ENCODE measurements around the gene DACT1.
A peak's percentile ranks its signal among the peaks of the same experiment; 100 is the strongest.
"Not testable (repeated sequence)": the region's sequence is repeated elsewhere in the genome, so short reads cannot be mapped to it uniquely, and the experiment has no call there.

The DACT1 gene, protein sequence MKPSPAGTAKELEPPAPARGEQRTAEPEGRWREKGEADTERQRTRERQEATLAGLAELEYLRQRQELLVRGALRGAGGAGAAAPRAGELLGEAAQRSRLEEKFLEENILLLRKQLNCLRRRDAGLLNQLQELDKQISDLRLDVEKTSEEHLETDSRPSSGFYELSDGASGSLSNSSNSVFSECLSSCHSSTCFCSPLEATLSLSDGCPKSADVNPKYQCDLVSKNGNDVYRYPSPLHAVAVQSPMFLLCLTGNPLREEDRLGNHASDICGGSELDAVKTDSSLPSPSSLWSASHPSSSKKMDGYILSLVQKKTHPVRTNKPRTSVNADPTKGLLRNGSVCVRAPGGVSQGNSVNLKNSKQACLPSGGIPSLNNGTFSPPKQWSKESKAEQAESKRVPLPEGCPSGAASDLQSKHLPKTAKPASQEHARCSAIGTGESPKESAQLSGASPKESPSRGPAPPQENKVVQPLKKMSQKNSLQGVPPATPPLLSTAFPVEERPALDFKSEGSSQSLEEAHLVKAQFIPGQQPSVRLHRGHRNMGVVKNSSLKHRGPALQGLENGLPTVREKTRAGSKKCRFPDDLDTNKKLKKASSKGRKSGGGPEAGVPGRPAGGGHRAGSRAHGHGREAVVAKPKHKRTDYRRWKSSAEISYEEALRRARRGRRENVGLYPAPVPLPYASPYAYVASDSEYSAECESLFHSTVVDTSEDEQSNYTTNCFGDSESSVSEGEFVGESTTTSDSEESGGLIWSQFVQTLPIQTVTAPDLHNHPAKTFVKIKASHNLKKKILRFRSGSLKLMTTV

DNA sequence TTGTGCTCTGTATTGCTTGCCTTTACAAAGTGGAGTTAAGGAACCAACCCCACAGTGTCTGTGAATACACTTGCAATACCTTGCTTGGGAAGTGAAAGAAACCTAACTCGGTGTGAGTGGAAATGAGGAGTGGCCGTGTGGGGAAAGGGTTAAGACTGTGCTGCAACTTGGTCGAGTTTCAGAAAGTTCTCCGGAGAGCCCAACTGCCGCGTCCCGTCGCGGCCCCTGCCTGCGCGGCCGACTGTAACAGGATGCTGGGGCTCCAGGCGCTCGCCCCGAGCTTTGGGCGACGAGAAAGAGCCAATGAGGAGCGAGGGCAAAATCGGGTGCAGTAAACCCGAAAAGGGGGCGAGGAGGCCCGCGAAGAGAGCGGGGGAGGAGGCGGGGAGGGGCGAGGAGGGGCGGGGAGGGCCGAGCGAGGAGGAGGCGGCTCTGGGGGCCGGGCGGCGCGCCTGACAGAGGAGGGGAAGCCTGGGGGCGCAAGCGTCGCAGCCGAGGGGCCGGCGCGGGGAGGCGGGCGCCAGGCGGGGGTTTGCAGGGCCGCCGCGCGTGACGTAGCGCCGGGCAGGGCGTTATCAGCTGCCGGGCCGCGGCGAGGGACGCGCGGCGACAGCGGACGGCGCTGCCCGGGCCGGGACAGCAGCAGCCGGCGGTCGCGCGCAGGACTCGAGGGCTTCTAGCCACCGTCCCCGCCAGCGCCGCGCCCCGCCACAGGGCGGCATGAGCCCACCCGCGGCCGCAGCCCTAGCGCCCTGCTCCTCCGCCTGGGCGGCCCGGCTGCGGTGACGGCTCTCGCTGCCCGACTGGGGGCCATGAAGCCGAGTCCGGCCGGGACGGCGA, at the start of gene DACT1:
DACT1 (plus strand) TSS at position 572 of the 840 bp plus-strand sequence; CDS start at position 813, 241 bp downstream.
- peak within 1 kb of the TSS; percentile 42; the same call in 1 of the 2 replicates for H3K27ac ChIP-seq
- TF ChIP-seq, protein P1, sequence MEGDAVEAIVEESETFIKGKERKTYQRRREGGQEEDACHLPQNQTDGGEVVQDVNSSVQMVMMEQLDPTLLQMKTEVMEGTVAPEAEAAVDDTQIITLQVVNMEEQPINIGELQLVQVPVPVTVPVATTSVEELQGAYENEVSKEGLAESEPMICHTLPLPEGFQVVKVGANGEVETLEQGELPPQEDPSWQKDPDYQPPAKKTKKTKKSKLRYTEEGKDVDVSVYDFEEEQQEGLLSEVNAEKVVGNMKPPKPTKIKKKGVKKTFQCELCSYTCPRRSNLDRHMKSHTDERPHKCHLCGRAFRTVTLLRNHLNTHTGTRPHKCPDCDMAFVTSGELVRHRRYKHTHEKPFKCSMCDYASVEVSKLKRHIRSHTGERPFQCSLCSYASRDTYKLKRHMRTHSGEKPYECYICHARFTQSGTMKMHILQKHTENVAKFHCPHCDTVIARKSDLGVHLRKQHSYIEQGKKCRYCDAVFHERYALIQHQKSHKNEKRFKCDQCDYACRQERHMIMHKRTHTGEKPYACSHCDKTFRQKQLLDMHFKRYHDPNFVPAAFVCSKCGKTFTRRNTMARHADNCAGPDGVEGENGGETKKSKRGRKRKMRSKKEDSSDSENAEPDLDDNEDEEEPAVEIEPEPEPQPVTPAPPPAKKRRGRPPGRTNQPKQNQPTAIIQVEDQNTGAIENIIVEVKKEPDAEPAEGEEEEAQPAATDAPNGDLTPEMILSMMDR (IDR thresholded peaks at IDR 0.05), result no peak
- no peak for TF ChIP-seq ZFX (IDR thresholded peaks at IDR 0.05; ENCODE audit: borderline replicate concordance)

DNA sequence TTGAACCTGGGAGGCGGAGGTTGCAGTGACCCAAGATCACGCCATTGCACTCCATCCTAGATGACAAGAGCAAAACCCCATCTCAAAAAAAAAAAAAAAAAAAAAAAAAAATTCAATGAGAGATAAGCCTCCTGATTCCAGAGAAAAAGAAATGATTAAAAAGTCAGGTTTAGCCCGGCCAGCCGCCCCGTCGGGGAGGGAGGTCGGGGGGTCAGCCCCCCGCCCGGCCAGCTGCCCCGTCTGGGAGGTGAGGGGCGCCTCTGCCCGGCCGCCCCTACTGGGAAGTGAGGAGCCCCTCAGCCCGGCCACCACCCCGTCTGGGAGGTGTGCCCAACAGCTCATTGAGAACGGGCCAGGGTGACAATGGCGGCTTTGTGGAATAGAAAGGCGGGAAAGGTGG, 49.4 kb upstream of the DACT1 start:
- not testable (repeated sequence) for H3K27ac ChIP-seq

DNA sequence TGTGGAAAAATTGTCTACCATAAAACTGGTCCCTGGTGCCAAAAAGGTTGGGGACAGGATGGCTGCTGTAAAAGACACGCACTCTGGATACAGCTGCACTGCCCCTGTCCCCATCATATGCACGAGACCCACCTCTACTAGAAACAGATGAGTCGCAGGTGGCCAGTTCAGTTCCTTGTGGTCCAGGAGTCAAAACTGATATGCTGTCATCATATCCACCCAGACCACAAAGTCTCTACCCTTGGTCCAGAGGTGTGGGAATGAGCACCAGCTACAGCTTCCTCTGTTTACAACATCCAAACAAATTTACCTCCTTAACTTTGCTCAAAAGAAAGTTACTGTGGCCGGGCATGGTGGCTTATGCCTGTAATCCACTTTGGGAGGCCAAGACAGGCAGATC, 43.8 kb upstream of the DACT1 start:
- H3K27ac ChIP-seq, result no peak overlapping the region
- TF ChIP-seq, protein P1 (IDR thresholded peaks at IDR 0.05), result no peak
- TF ChIP-seq ZFX (IDR thresholded peaks at IDR 0.05; ENCODE audit: borderline replicate concordance), result no peak

DNA sequence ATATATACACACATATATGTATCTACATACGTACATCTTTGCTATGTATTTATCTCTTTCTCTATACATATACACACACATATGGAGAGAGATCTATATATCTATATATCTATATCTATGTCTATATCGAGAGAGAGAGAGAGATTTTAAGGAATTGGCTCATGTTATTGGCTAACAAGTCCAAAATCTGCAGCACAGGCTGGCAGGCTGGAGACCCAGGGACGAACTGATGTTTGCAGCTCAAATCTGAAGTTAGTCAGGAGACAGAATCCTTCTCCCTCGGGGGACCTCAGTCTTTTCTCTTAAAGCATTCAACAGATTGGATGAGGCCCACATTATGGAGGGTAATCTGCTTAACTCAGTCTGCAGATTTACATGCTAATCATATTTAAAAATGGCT, 40.7 kb upstream of the DACT1 start:
- no peak overlapping the region for H3K27ac ChIP-seq
- TF ChIP-seq, protein P1 (IDR thresholded peaks at IDR 0.05), result no peak
- TF ChIP-seq ZFX (IDR thresholded peaks at IDR 0.05; ENCODE audit: borderline replicate concordance), result no peak

DNA sequence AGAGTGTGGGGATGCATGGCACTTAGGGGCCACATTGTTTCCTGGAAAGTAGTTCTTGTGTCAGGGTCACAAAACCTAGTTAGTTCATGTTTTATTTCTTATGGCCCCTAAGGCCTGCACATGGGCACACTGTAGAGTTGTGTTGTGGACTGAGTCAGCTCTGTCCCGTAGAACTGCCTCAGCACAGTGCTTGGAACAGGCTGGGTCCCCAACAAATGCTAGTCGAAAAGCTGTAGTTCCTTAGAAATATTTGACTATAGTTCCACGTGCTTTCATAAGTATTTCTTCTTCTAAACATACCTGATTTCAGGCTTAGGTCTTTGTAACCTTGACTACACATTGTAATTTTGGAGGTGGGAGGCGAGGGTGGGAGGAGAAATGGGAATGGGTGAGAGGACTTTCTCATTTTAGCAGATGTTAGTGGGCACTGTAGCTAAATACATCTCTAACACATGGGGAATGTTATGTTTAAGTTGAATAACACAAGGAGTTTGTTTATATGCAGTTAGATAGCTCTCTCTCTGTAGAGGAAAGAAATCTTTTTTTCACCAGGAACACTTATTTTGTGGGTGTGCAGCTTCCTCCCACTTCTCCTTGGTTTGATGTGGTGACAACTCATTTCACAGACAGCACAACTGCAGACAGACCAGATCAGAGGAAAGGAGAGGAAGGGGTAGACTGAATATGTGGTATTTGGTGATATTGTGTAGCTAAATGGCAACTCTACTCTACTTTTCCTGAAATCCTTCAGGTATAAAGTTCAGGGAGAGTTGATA, 39.5 kb upstream of the DACT1 start:
- no peak for TF ChIP-seq ZFX (IDR thresholded peaks at IDR 0.05; ENCODE audit: borderline replicate concordance)
- TF ChIP-seq, protein P1 (IDR thresholded peaks at IDR 0.05), result no peak
- no peak overlapping the region for H3K27ac ChIP-seq

DNA sequence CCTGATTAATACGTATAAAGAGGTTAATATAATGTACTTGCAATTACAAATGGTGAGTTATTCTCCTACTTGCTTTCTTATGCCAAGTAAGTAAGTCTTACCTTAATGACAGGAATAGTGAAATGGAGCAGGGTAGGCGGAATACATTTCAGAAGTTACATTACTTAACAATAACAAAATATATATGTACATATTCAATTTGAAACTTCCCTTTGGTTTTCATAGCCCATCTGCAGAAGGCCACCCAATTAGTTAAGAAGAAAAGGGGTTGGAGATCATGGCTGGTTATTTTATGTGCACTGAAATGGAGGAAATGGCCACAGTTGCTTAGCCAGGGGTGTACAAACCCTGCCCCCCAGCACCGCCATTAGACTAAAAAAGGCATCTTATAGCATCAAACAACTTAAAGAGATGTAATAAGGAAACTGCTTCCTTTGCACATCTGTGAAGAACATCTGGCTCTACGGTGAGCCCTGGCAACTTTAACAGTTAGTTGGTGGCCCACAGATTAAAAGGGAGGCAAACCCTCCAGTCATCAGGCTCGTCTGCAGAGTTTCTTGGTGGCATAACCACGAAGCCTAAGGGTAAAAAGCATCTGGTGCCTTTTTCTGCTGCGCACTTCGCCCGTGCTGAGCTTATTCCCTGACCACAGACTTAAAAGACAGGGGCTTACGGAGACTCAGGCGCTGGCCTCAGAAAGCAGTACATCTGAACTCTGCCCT, 38.8 kb upstream of the DACT1 start:
- H3K27ac ChIP-seq, result no peak overlapping the region
- TF ChIP-seq, protein P1 (IDR thresholded peaks at IDR 0.05), result no peak
- no peak for TF ChIP-seq ZFX (IDR thresholded peaks at IDR 0.05; ENCODE audit: borderline replicate concordance)

All from 22Rv1 (cell line).